Adrenal gland (tissue), 5 donors: Measurements from ENCODE around the gene PIK3R1.

Source experiments
- POLR2A ChIP-seq, 2 donors: fragments of 450-650 bp; IDR thresholded peaks; one replicate each; pipeline ENCODE4 v1.6.1; 2017; ENCODE audit warnings: antibody characterized with exemption in 2 of 2, mild to moderate bottlenecking in 2 of 2, moderate library complexity in 1 of 2
- TF ChIP-seq, protein P1 (sequence below), 6 experiments: fragments of 450-650 bp in 4 of 6; fragments of 200-600 bp in 2 of 6; sonication (generic) in 1 of 6; IDR thresholded peaks; 1 replicate in 5 of 6; 2 replicates in 1 of 6; pipeline versions ENCODE4 v1.5.1 to v1.8.0; 2016 to 2021; ENCODE audit warnings: antibody characterized with exemption in 6 of 6, mild to moderate bottlenecking in 2 of 6, moderate library complexity in 1 of 6
- donor health status: DM: no; HTN: no; CAD: no.

DNA sequence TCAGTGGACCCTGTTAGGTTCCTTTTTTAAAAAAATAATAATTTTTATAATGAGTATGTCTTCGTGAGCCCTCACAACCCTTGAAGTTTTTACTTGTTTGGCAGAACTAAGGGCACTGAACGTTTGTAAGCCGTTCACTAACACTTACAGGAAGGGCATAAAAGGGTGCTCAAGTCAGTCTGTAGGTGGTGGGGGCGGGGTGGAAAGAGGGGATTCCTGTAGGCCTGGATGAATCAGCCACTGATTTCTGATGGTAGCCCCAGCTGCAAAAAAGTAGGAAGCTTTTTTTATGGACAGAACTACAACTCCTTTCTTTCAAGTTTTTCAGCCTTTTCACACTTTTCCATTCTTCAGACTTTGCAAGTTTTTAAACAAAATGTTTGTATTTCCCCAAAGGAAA is 35.8 kb downstream of the PIK3R1 start:
- TF ChIP-seq, protein P1, sequence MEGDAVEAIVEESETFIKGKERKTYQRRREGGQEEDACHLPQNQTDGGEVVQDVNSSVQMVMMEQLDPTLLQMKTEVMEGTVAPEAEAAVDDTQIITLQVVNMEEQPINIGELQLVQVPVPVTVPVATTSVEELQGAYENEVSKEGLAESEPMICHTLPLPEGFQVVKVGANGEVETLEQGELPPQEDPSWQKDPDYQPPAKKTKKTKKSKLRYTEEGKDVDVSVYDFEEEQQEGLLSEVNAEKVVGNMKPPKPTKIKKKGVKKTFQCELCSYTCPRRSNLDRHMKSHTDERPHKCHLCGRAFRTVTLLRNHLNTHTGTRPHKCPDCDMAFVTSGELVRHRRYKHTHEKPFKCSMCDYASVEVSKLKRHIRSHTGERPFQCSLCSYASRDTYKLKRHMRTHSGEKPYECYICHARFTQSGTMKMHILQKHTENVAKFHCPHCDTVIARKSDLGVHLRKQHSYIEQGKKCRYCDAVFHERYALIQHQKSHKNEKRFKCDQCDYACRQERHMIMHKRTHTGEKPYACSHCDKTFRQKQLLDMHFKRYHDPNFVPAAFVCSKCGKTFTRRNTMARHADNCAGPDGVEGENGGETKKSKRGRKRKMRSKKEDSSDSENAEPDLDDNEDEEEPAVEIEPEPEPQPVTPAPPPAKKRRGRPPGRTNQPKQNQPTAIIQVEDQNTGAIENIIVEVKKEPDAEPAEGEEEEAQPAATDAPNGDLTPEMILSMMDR (IDR thresholded peaks at IDR 0.05): no peak
- TF ChIP-seq POLR2A (IDR thresholded peaks at IDR 0.05): no peak
